Cortex of kidney (tissue), 1 donor: ENCODE measurements around the gene KIF2A.

Experiments
- DNase-seq: peaks from one replicate; lab custom pipeline; 2025; lab: John Stamatoyannopoulos, UW

Gene KIF2A

DNA sequence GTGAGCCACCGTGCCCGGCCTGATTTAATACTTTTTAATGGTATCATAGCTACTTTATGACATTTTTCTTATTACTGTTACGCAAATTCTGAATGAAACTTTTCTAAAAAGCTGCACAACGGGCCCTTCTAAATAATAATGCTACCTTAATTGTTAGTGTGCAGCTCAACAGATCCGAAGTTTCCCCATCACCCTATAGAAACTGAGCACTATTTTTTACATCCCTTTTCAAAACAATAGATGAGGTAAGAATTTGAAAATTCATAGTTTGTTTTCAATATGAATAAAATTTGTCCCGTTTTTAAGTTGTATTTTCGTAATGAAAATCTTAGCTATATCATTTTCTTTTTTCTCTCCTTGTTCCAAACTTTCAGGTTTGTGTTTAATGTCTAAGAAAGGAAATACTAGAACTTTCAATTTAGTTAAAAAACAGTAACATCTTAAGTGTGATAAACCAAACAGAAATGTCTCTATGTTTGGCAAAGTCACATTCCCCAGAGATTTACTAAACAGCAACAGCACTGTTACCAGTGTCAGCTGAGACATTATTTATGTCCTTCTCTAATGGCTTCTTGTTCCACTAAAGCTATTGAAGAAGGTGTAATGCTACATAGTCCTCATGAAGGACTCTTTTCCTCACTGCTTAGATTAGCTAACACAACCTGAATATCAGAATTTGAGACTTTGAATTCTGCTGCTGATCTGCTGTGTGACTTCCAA lies 22.9 kb downstream of the KIF2A start:
- no peak for DNase-seq

DNA sequence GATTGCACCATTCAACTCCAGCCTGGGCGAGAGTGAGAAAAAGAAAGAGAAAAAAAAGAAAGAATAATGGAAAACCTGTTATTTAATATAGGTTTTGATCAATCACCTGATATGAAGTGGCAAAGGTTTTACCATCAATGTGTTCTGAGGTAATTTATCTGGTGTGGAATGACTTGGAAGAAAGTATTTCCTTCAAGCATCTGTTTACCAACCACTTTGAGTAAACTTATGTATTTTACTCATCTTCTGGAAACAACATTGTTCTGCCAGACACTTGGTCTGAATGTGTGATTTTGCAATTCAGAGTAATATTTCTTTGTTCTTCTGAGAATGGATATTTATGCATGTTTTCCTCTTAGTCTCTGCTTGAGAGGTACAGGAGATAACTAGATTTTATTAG lies 24.3 kb downstream of the KIF2A start:
- no peak for DNase-seq

DNA sequence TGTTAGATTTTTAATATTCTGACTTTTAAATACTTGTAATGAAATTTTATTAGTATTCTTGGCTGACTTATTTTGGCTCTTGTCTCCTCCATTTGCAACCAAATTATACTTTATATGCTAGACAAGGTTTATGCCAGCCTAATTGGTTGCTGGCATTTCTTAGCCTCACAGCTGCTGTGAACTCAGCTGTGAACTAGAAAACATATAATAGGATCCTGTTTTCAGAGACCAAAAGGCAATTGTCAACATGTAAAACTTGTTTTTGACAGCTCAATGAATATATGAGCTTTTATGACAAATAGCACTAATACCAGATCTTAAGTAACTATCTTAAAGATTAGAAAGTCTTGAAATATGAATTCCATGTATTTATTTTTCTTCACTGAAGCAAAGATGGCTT lies 25.9 kb downstream of the KIF2A start:
- no peak for DNase-seq

DNA sequence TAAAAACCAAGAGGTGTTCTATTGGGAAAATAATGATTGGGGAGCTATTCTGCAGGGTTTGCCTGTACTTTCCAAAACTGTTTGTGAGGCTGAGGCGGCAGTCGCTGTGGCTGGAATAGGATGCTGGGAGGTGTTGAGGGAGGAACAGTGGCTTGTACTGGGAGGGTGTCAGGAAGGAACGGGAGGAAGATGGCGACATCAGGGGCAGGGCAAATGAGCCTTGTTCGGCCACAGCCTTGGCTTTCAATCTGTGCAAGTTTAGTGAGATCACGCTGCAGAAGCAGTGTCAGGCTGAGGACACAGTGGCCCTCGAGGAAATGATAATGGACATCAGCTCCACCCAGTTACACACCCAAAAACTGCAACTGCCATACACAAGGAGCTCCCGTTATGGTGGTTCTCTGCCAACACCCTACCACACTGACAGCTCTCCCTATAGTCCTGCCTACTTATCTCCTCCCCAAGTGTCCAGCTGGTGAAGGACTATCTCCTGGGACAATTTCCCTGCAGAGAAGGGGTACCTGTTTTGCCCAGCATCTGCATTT lies 27.3 kb downstream of the KIF2A start:
- DNase-seq: no peak

DNA sequence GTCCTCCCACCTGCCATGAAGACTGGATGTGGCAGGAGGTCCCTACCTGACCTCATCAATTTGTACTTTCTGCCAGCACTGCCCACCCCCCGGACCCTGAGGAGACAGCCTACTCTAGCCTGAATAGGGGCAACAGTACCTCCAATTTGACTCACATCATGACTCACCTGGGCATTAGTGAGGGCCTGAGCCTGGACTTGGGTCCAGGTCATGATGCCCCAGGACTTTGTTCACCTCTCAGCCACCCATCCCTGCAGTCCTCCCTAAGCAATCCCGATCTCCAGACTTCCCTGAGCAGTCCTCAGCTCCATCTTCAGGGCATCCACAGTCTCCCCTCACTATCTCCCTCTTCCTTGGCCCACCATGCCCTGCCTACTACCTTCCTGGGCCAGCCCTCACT lies 28.1 kb downstream of the KIF2A start:
- DNase-seq: no peak

DNA sequence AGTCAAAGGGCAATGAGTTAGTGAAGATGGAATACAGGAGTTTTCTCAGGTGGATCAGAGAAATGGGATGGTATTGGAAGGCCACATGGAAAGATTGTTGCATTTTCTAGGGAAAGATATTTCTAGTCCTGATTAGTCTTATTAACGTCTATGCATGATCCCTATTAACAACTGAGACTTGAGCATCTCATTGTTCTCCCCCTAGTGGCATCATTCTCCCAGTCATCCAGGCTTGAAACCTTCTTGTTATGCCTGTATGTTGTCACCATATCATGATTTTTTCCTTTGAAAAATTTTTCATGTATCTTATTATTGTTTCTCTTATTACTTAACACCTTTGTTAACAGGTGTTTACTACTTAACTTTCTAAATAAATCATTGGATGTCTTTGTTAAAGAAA lies 34.4 kb downstream of the KIF2A start:
- no peak for DNase-seq

DNA sequence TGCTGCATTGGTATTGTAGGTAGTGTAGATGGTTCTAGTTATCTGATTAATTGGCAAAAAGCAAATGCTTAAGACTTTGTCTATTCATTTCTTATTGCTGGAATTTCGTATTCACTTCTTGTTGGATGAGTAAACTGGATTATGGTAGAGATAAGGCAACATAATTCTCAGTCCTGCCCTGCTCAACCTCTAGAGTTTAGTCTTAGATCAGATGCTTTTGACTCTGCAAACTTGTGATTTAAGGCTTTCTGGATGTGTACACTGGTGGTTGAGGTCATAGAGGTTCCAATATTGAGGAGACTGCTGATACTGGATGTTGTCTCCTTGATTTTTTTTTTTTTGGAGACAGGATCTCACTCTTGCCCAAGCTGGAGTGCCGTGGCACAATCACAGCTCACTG lies 35.0 kb downstream of the KIF2A start:
- no peak for DNase-seq

DNA sequence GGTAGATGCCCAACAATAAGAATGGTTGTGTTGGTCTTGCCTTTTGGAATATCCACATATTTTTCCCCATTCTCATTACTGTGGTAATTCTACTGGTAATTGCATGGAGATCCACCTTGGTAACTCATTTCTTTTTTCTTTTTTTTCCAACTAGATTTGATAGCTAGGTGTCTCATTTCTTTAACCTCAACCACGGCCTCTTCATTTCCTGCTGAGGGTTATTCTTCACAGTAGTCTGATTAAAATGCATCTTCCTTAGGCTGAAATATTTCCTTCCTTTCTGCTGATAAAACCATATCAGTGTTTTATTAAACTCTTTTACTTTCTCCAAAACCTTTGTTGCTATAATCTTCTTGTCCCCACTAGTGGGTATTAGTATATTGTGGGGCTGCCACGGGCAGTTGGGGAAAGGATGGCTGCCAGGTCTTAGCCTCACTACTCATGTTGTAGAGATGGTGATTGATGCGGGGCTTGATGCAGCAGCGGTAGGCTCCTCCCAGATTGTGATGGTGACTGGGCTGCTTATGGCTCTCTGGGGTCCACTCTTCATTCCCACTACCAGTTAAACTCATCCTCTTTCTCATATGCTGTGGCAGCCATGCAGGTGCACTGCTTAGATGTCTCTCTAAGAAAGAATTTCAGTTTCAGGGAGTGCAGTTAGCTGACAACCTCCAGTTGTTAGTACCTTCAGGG lies 35.9 kb downstream of the KIF2A start:
- DNase-seq: no peak

DNA sequence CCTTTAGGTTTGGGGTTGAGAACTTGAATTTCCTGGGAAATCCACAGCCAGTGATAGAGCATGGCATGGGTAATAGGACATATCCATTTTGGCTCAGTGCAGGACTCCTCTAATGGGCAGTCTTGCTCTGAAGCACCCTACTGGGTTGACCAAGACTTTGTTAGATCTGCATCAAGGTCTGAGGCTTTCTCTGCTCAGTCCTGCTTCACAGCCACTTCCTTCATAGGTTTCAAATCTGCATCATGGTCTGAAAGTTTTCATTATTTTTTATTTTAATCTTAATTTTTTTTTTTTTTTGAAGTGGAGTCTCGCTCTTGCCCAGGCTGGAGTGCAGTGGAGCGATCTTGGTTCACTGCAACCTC lies 36.5 kb downstream of the KIF2A start:
- DNase-seq: no peak

DNA sequence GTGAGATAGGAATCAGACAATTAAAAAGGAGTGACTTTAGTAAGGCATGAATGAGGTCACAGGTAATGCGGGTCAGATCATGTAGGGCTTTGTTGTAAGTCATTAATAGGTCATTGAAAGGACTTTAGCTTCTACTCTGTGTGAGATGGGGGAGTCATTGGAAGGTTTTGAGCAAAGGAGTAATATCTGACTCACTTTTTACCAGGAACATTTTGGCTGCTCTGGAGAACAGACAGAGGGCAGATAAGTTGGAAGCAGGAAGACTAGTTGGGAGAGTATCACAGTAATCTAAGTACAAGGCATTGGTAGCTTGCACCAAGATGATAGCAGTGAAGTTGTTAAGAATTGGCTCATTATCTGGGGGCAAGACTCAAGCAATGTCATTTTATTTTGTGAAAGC lies 37.4 kb downstream of the KIF2A start:
- no peak for DNase-seq

DNA sequence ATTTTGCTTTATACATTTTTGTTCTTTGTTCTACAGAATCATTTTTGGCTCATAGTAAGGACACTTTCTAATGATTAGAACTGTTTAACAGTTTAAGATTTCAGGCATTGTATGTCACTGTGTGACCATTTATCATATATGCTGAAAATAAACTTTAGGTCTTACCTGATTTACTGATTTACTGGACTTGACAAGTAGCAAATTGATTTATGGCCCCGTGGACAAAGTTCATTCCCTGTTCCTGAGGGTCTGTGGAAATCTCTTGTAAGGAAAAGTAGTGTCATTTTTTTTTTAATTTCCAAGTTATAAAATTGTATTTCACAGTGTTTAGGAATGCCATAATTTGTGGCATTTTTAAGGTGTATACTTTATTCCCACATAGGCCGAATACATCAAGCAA lies 40.7 kb downstream of the KIF2A start:
- DNase-seq: no peak

DNA sequence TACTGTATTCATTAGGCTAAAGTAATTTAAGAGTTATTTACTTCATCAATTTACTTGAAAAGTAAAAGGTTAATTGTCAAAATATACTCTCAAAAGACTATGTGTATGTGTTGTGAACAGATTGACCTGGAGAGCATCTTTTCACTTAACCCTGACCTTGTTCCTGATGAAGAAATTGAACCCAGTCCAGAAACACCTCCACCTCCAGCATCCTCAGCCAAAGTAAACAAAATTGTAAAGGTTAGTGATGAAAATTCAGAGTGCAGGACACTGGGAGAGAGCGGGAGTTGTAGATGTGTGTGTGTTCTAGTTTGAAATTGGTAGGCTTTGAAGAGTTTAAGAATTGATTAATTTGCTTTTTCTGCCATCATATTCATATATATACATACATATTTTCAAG lies 41.9 kb downstream of the KIF2A start:
- no peak for DNase-seq

DNA sequence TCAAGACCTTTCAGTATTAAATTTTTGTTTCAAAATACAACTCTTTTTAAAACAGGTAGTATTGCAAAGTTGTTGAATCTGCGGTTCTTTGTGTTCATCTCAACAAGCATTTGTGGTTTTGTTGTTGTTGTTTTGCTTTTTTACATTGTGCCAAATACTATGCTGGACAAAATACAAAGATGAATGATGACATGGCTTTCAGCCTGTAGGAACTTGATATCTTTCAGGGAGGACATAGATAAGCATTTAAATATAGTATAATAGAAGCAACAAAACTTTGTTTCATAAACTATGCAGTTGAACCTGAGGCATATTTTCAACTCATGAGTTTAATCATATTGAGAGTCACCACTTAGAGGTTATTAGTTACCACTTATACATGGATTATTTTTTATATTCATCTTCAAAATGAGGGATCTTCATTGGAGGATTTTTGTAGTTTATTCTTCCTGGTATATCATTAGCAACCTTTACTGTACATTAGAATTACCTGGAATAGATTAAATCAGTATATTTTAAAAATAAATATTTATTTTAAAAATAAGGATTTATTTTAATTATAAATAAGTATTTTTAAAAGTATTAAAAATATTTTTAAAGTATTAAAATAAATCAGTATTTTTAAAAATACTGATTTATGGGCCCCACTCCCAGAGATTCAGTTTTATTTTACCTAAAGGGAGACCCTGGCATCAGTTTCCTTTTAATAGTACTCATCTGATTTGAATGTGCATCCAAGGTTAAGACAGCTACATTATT lies 42.9 kb downstream of the KIF2A start:
- DNase-seq: no peak

DNA sequence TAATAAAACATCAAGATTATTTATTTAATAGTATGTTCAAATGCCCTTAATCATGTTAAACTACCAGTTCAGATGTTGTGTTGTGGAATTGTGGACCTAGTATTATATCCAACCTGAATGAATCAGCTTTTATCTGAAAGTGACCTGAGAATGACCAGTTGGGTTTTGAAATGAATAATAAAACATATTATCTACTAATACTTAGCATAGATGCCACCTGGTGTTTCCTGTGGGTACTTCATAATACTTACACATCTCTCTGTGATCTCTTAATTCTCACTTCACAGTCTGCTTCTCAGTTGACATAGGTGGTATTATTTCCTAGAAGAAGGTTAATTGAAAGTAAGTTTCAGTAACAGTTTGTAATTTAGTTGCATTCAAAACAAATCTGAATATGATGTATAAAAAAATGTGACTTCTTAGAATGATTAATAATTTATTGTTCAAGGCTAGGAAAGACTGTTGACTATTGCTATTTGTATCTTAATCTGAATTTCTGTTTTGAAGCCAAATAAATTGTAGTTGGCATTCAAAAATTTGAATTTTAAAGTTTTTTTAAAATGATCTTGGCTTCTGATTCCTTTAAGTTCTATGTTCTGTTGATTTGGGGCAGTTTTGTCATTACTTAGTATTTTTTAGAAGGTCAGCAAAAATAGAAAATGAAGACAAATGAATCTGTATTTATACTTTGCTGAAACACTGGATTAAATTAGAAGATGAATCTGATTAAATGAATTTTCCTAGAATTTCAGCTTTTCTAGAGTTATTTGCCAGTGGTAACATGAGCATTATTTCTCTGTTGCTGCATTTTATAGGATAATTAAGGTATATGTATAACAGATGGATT lies 48.2 kb downstream of the KIF2A start:
- DNase-seq: no peak

DNA sequence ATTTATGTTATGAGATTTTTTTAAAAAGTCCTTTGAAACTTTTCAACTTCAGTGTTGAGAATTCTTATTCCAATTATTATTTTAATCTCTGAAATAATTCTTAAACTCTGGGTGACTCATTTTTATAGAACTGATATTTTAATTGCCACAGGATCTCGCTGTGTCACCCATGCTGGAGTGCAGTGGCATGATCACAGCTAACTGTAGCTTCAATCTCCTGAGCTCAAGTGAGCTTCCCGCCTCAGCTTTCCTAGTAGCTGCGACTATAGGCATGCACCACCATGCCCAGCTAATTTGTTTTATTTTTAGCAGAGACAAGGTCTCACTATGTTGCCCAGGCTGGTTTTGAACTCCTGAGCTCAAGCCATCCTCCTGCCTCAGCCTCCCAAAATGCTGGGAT lies 56.7 kb downstream of the KIF2A start:
- DNase-seq: no peak

DNA sequence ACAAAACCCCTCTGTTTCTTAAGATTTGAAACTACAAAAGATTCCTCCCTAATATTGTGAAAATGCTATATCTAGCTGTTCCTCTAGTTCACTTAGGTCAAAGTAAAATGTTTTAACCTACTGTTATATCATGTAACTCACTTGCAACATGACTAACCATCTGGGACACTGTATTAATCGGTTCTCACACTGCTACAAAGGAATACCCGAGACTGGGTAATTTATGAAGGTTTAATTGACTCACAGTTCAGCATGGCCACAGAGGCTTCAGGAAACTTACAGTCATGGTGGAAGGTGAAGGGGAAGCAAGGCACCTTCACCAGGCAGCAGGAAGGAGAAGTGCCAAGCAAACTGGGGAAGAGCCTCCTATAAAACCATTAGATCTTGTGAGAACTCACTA lies 63.0 kb downstream of the KIF2A start:
- no peak for DNase-seq

DNA sequence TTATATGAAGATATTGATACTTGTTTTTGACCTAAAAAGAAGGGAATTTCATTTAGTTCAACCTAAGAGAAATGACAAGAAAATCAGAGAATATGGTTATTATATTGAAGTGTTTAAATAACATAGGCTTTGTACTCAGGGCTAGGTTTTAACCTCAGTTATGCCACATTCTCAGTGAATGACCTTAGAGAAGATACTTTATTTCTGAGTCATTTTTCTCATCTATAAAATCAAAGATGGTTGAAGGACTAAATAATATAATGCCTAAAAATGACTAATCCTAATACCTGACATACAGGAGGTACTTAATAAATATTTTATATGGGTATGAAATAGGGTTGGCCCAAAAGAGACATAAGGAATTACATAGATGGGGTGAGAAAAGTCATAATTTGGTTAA lies 65.4 kb downstream of the KIF2A start:
- no peak for DNase-seq

DNA sequence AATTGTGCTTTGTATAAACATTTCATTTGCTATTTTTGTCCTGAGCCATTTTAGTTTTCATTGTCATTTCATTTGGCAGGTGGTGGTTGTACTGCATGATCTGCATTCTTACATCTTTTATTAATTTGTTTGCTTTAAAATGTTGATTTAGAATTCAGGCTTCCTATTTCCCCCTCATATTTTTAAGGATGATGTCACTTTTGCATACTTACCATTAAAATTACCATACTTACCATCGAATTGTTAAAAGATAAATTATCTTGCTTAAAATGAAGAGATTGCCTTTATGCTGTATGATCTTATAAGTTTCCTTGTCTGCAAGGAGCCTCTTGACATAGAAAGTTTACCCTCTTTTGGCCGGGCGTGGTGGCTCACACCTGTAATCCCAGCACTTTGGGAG lies 66.6 kb downstream of the KIF2A start:
- no peak for DNase-seq

DNA sequence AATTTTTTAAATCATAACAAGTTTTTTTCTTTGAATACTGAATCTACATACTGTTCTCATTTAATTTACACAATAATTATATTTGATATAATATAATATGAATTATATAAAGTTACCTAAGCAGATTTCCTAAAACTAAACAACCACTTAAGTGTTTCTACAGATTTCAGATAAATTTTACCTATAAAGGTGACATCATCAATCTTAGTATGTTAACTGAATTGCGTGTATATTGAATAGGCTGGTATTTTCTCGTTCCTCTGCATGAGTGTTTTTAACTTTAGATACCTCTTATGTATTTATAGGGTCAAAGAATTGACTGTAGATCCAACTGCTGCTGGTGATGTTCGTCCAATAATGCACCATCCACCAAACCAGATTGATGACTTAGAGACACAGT lies 67.4 kb downstream of the KIF2A start:
- DNase-seq: no peak

DNA sequence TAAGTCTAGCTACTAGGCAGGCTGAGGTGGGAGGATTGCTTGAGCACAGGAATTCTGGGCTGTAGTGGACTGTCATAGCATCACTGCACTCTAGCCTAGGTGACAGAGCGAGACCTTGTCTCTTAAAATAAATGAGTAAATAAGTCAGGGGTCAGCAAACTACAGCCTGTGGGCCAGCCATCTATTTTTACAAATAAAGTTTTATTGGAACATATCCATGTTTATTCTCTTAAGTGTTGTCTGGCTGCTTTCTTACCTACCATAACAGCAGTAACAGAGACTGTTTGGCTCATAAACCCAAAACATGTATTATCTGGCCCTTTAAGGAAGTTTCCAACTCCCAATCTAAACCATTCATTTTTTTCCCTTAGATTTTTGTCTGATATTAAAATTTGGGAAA lies 68.1 kb downstream of the KIF2A start:
- DNase-seq: no peak

DNA sequence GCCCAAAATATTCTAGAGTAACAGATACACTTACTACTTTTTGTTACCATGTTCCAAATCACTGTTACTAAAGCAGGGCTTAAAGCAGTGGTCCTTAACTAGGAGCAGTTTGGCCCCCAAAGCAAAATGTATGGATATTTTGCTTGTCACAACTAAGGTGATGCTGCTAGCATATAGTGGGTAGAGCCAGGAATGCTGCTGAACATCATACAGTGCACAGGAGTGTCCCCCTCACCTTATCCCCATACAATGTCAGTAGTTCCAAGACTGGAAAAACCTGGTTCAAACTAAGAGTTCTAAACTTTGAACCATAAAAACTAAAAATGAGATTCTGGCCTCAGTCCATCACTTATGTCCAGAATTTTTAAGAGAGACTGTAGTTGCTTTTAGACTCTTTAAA lies 69.6 kb downstream of the KIF2A start:
- no peak for DNase-seq

DNA sequence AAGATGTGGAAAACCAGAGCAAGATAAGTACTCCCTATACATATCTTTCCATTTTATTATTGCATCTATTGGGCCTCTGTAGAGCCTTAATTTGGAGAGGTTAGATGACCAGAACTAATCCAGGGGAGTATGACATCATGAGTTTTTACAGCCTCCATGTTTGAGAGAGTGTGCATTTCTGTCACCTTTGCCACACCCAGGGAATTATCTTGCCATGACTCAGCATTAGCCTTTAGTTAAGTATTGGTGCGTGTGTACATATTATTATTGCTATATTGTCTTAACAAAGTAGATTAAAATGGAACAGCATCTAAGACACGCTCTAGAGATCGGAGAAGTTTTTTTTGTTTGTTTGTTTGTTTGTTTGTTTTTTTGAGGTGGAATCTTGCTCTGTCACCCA lies 70.1 kb downstream of the KIF2A start:
- DNase-seq: no peak
